ENCODE data around the gene OGG1.

DNA sequence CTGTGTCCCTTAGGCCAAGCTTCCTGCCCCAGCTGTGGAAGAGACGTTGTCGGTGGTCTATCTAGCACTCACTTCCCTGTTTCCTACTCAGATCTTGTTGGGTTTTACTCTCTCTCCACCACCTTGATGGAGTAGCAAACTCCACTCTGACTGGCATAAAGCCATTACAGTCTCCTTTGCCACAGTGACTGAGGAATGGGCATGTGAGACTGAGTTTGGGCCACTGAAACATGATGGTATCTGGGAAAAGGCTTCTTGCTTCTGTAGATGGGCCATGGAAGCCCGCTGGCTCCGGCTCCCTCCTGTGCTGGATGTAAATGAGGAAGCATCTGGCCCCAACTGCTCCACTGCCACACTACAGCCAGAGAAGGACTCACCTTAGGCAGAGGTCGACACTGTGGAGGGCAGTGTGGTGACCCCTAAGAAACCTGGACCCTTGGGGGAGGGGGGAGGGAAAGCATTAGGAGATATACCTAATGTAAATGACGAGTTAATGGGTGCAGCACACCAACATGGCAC, 29.4 kb downstream of the OGG1 start:
- no peak for TF ChIP-seq HDAC2 (IDR thresholded peaks at IDR 0.05)
- no peak for TF ChIP-seq SREBF2 (IDR thresholded peaks at IDR 0.05)
- TF ChIP-seq, protein P1, sequence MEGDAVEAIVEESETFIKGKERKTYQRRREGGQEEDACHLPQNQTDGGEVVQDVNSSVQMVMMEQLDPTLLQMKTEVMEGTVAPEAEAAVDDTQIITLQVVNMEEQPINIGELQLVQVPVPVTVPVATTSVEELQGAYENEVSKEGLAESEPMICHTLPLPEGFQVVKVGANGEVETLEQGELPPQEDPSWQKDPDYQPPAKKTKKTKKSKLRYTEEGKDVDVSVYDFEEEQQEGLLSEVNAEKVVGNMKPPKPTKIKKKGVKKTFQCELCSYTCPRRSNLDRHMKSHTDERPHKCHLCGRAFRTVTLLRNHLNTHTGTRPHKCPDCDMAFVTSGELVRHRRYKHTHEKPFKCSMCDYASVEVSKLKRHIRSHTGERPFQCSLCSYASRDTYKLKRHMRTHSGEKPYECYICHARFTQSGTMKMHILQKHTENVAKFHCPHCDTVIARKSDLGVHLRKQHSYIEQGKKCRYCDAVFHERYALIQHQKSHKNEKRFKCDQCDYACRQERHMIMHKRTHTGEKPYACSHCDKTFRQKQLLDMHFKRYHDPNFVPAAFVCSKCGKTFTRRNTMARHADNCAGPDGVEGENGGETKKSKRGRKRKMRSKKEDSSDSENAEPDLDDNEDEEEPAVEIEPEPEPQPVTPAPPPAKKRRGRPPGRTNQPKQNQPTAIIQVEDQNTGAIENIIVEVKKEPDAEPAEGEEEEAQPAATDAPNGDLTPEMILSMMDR (IDR thresholded peaks at IDR 0.05) = no peak
- TF ChIP-seq RARB (CRISPR knock-in tag; IDR thresholded peaks at IDR 0.05) = no peak
- no peak for TF ChIP-seq RNF2 (IDR thresholded peaks at IDR 0.05; ENCODE audit: borderline replicate concordance, low read depth)
- no peak for TF ChIP-seq JUN (IDR thresholded peaks at IDR 0.05)
- TF ChIP-seq CEBPB (IDR thresholded peaks at IDR 0.05) = no peak
- TF ChIP-seq, protein P2, sequence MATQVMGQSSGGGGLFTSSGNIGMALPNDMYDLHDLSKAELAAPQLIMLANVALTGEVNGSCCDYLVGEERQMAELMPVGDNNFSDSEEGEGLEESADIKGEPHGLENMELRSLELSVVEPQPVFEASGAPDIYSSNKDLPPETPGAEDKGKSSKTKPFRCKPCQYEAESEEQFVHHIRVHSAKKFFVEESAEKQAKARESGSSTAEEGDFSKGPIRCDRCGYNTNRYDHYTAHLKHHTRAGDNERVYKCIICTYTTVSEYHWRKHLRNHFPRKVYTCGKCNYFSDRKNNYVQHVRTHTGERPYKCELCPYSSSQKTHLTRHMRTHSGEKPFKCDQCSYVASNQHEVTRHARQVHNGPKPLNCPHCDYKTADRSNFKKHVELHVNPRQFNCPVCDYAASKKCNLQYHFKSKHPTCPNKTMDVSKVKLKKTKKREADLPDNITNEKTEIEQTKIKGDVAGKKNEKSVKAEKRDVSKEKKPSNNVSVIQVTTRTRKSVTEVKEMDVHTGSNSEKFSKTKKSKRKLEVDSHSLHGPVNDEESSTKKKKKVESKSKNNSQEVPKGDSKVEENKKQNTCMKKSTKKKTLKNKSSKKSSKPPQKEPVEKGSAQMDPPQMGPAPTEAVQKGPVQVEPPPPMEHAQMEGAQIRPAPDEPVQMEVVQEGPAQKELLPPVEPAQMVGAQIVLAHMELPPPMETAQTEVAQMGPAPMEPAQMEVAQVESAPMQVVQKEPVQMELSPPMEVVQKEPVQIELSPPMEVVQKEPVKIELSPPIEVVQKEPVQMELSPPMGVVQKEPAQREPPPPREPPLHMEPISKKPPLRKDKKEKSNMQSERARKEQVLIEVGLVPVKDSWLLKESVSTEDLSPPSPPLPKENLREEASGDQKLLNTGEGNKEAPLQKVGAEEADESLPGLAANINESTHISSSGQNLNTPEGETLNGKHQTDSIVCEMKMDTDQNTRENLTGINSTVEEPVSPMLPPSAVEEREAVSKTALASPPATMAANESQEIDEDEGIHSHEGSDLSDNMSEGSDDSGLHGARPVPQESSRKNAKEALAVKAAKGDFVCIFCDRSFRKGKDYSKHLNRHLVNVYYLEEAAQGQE (IDR thresholded peaks at IDR 0.05) = no peak
- no peak for TF ChIP-seq POLR2A (IDR thresholded peaks at IDR 0.05; ENCODE audit: low read length)
- TF ChIP-seq JUNB (IDR thresholded peaks at IDR 0.05) = no peak
- TF ChIP-seq POLR2AphosphoS2 (conservative IDR thresholded peaks at IDR 0.05; ENCODE audit: low read length) = no peak
